ENCODE results near the gene CASP8AP2.

DNA sequence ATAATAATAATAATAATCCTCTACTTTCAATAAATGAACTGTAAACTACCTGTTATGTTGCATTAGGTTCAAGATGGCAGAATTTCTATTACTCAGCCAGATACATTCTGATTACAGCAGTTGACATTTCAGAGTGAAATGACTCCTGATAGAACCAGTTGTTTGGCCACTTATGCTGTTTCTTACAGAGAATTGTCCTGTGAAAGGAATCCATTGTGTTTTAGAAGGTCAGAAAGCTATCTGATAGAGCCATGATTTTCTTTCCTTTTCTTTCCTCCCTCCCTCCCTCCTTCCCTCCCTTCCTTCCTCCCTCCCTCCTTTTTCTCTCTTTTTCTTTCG, 81.2 kb downstream of the CASP8AP2 start:
- TF ChIP-seq HMGXB4 (CRISPR knock-in tag; IDR thresholded peaks at IDR 0.05) (no peak), CREB1 (CRISPR knock-in tag; IDR thresholded peaks at IDR 0.05) (no peak), CTCF (IDR thresholded peaks at IDR 0.05) (no peak), NR2C2 (CRISPR knock-in tag; IDR thresholded peaks at IDR 0.05) (no peak), USF1 (CRISPR knock-in tag; IDR thresholded peaks at IDR 0.05) (no peak), NFYB (CRISPR knock-in tag; conservative IDR thresholded peaks at IDR 0.05; ENCODE audit: low read depth) (no peak), SP1 (CRISPR knock-in tag; conservative IDR thresholded peaks at IDR 0.05) (no peak)

Measured in WTC11 (cell line).